Activated naive CD4-positive, alpha-beta T cell (primary cell): ENCODE results near the gene MILR1.
"Not testable (repeated sequence)": the region's sequence is repeated elsewhere in the genome, so short reads cannot be mapped to it uniquely, and the experiment has no call there.

ENCODE experiments used
- DNase-seq, 4 experiments: peaks; one replicate each; lab custom pipeline; 2025; lab: John Stamatoyannopoulos, UW

Gene MILR1

DNA sequence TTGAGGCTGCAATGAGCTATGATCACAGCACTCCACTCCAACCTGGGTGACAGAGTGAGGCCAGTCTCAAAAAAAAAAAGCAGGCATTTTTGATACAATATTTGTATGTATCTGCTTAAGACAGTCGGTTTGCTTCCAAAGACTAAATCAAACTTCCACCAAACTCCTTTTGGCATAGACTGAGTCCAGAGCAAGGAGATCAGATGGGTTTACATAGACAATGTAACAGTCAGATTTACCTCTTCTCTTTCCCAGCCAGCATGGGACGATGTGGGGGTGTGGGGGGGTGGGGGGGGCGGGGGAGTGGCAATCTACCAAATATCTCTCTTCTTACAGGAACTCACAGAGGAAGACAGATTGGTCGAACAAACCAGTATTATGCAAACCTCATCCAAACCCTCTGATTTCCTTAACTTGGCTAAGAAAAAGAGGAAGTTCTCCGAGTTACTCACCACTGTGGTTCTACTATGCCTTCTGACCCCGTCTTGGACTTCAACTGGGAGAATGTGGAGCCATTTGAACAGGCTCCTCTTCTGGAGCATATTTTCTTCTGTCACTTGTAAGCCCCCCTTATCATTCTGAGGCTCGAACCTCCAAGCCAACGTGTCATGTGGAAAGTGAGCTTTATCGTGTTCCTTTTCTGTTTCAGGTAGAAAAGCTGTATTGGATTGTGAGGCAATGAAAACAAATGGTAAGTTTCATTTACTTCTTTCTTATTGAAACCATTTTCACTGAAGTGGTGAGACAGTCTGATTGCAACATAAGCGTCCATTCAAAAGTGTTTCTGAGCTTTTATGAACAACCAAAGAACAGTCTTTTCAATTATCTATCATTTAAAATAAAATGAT is at the start of gene MILR1:
Gene MILR1, plus strand, starts transcription at position 451 of the 848 bp plus-strand sequence. Its CDS starts 54 bp downstream, at position 505.
- no peak for DNase-seq

DNA sequence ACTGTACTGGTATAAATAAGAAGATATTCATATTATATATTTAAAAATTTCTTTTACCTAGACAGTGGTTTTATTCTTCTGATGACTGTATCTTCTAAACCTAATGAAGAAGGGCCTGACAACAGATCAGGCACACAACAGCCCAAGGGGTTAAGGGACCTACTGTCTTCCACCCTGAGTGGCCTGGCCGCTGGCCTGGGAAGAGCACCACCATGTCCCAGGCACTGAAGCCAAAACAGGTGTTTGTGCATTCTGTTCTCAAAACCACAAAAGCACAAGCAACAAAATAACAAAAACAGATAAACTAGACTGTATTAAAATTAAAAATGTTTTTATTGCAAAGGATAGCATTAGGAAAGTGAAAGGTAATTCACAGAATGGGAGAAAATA is 49.2 kb upstream of the MILR1 start:
- DNase-seq, result no peak

DNA sequence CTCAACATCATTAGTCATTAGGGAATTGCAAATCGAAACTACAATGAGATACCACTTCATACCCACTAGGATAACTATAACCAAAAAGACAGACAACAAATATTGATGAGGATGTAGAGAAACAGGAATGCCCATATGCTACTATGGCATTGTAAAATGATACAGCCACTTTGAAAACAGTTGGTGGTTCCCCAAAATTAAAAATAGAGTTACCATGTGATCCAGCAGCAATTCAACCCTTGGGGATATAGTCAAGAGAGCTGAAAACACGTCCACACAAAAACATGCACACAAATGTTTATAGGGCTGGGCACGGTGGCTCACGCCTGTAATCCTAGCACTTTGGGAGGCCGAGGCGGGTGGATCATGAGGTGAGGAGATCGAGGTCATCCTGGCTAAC is 48.3 kb upstream of the MILR1 start:
- no peak for DNase-seq

DNA sequence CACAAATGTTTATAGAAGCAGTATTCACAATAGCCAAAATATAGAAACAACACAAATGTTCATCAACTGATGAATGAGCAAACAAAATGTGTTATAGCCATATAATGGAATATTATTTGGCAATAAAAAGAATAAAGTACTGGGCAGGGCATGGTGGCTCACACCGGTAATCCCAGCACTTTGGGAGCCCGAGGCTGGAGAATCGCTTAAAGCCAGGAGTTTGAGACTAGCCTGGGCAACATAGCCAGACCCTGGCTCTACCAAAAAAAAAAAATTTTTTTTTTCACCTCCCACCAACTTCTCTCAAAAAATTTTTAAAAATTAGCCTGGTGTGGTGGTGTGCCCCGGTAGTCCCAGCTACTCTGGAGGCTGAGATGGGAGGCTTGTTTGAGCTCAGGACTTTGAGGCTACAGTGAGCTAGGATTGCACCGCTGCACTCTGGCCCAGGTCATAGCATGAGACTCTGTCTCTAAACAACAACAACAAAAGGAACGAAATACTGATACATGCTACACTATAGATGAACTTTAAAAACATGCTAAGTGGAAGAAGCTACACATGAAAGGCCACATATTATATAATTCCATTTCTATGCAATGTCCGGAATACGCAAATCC is 47.6 kb upstream of the MILR1 start:
- no peak for DNase-seq

GRCh38 chr17:64401941-64402340 is 47.0 kb upstream of the MILR1 start:
- DNase-seq, result no peak

- no peak for DNase-seq
Observed at GRCh38 chr17:64402469-64402868, 46.4 kb upstream of the MILR1 start.

DNA sequence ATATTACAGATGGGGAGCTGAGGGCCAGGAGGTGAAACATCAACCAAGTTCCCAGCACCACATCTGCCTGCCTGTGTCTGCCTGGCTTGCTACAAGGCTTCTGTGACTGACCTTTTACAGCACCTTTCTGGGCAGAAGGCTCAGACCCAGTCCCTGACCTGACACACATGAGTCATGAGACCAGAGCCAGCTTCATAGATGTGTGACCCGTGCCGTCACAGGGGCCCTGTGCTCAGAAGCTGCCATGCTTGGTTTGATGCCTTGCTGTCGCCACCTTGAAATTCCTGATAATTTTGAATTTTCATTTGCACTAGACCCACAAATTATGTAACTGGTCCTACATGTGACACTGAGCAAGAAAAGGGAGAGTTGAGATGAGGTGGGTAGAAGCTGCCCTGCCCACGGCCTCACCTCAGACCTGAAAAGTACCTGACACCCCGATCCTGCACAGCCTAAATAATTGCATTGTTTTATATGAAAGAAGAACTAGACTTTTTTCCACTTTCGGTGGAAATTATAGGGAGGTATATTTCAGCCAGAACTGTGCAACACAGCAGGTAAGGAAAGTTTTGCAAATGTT is 44.9 kb upstream of the MILR1 start:
- DNase-seq, result no peak

- DNase-seq, result no peak
Observed at GRCh38 chr17:64406321-64407200, 42.4 kb upstream of the MILR1 start.

- DNase-seq, result no peak
Observed at GRCh38 chr17:64410750-64411490, 38.0 kb upstream of the MILR1 start.

DNA sequence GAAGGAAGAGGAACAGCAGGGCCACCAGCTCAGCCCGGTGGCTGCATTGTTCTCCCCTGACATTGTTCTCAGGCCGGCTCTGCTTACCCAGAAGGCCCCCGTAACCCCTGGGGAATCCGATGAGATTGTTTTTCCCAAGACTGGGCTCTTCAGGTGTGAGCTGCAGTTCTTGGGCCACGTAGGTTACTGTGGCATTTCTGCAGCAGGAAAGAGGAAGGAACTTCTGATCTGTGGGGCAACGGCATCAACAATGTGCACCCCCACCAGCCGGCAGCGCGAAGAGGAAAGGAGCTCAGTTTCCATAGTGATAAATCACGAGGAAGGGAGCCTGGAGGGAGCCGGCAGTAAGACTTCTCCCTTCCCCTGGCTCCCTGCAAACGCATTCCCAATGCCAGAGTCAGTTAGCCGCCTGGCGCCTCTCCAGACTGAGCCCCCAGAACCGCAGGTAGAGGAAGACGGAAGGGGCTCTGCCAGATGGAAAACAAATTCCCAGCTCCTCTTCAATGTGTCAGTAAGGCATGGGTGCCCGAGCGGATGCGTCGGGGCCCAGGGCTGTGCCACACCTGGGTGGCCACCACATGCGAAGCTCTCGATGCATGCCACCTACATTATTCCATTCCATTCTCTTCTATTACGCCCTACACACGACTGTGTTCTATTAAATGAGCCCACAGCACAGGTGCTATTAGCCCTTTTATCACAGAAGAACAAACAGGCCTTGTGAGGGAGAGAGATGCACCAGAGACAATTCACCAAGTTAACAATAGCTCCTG is 36.7 kb upstream of the MILR1 start:
- DNase-seq, result no peak

GRCh38 chr17:64412944-64413381 is 36.0 kb upstream of the MILR1 start:
- DNase-seq, result no peak

- DNase-seq, result no peak
Observed at GRCh38 chr17:64413513-64413912, 35.4 kb upstream of the MILR1 start.

- no peak for DNase-seq
Observed at GRCh38 chr17:64418506-64419339, 30.2 kb upstream of the MILR1 start.

GRCh38 chr17:64420143-64420670 is 28.7 kb upstream of the MILR1 start:
- no peak for DNase-seq

- not testable (repeated sequence) for DNase-seq
Observed at GRCh38 chr17:64422121-64422520, 26.8 kb upstream of the MILR1 start.

DNA sequence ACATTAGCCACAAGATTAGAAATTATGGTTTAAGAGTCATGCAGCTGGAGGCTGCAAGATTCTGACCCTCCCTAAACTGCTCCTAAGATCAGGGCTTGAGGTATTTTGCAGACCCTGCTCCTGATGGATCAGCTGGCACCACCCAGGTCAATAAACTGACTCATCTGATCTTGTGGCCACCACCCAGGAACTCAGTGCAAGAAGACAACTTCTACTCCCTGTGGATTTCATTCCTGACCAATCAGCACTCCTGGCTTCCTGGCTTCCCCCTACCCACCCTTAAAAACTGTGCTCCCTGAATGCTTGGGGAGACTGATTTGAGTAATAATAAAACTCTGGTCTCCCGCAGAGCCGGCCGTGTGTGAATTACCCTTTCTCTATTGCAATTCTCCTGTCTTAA is 25.0 kb upstream of the MILR1 start:
- no peak for DNase-seq

DNA sequence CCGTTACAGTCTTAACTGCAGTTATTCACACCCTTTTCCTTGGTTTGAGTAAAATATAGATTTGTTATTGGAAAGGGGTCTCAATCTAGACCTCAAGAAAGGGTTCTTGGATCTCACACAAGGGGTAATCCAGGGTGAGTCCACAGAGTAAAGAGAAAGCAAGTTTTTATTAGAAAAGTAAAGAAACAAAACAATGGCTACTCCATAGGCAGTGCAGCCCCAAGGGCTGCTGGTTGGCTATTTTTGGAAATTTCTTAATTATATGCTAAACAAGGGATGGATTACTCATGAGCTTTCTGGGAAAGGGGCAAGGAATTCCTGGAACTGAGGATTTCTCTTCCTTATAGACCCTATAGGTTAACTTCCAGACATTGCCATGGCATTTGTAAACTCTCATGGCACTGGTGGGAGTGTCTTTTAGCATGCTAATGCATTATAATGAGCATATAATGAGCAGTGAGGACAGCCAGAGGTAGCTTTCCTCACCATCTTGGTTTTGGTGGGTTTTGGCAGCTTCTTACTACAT is 24.5 kb upstream of the MILR1 start:
- DNase-seq, result no peak

DNA sequence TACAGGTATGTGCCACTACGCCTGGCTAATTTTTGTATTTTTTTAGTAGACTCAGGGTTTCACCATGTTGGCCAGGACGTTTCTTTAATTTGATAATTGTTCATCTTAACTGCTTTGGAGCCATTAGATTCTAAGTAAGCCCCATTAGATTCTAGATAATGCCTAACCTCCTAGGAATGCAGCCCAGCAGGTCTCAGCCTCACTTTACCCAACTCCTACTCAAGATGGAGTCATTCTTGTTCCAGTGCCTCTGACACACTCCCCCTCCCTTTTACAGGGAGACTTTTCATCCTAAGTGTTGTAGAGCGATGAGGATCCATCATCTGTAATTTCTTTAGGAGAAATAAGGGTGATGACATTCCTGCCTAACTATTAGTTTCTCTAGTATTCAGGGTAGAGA is 23.7 kb upstream of the MILR1 start:
- no peak for DNase-seq

- DNase-seq, result no peak
Observed at GRCh38 chr17:64426596-64426995, 22.3 kb upstream of the MILR1 start.
